PC-9 (cell line): ENCODE results near the gene MTHFD1L. TPM values are rescaled to one million over a fixed set of nuclear protein-coding genes. Genes with fewer than 3 reads are reported as not detected.

Experiments used
- BruUV-seq: library from RNA; stranded (reverse); fragments of 400-500 nt; replicated peaks from 2 replicates; lab custom pipeline; 2021; lab: Mats Ljungman, UMichigan
- CTCF ChIA-PET: fragments of 300-600 bp; sonication (Branson Sonifier 250); formaldehyde crosslinking; loops from one replicate; lab custom pipeline; 2022; ENCODE audit warnings: antibody characterized with exemption; lab: Charles Lee
- POLR2A ChIA-PET: fragments of 300-600 bp; sonication (Branson Sonifier 250); formaldehyde crosslinking; loops from one replicate; lab custom pipeline; 2022; ENCODE audit warnings: antibody characterized with exemption; ENCODE audit not compliant: unreplicated experiment; lab: Charles Lee
- DNase-seq, 2 experiments: peaks; one replicate each; pipeline versions ENCODE4 v3.0.0 to v3.0.0-alpha.2; 2015 to 2022; ENCODE audit warnings: mixed read lengths in 1 of 2
- H2AFZ ChIP-seq: fragments of 200-600 bp; sonication (generic); 2 replicates; pipeline ENCODE4 v1.8.1; 2017; ENCODE audit warnings: antibody characterized with exemption
- H3F3A ChIP-seq: fragments of 200-600 bp; sonication (generic); 2 replicates; pipeline ENCODE4 v1.8.1; 2017; ENCODE audit warnings: antibody characterized with exemption, mild to moderate bottlenecking, low read depth; ENCODE audit not compliant: insufficient read depth
- H3K27ac ChIP-seq: fragments of 200-600 bp; sonication (generic); 2 replicates; pipeline ENCODE4 v1.6.1; 2016; ENCODE audit warnings: mixed run types
- H3K27me3 ChIP-seq: fragments of 200-600 bp; sonication (generic); 2 replicates; pipeline ENCODE4 v1.6.1; 2016; ENCODE audit warnings: low read depth, mixed run types; ENCODE audit not compliant: insufficient read depth
- H3K36me3 ChIP-seq: fragments of 200-600 bp; sonication (generic); 2 replicates; pipeline ENCODE4 v1.6.1; 2016; ENCODE audit warnings: low read depth, mixed run types
- H3K4me1 ChIP-seq: fragments of 200-600 bp; sonication (generic); replicated peaks from 2 replicates; pipeline ENCODE4 v1.6.1; 2016; ENCODE audit warnings: mixed run types; ENCODE audit not compliant: insufficient read depth
- H3K4me2 ChIP-seq: fragments of 200-600 bp; sonication (generic); 2 replicates; pipeline ENCODE4 v1.6.1; 2017; ENCODE audit warnings: mixed run types
- H3K4me3 ChIP-seq: fragments of 200-600 bp; sonication (generic); 2 replicates; pipeline ENCODE4 v1.6.1; 2016; ENCODE audit warnings: mixed run types
- H3K79me2 ChIP-seq: fragments of 200-600 bp; sonication (generic); 2 replicates; pipeline ENCODE4 v1.6.1; 2017; ENCODE audit warnings: low read depth, mixed run types
- H3K9me2 ChIP-seq: fragments of 200-600 bp; sonication (generic); 2 replicates; pipeline ENCODE4 v1.8.1; 2017; ENCODE audit warnings: mild to moderate bottlenecking; ENCODE audit not compliant: insufficient read depth
- H3K9me3 ChIP-seq: fragments of 200-600 bp; sonication (generic); 2 replicates; pipeline ENCODE4 v1.8.1; 2016; ENCODE audit warnings: low read depth; ENCODE audit not compliant: insufficient read depth
- H4K20me1 ChIP-seq: fragments of 200-600 bp; sonication (generic); 2 replicates; pipeline ENCODE4 v1.8.1; 2017; ENCODE audit not compliant: insufficient read depth
- EZH2 ChIP-seq: fragments of 200-600 bp; sonication (generic); IDR thresholded peaks from 2 replicates; pipeline ENCODE4 v1.8.0; 2017; ENCODE audit warnings: antibody characterized with exemption, low read depth
- intact Hi-C: fragments of 100-400 bp; cut with micrococcal nuclease; formaldehyde crosslinking; loops from one replicate; pipeline ENCODE4 v1.10.0; 2022; ENCODE audit not compliant: unreplicated experiment
- total RNA-seq: library from RNA; stranded (reverse); gene quantifications from 2 replicates; pipeline ENCODE4 v1.2.3, GENCODE V29; 2021
- TF ChIP-seq, protein P1 (sequence below): fragments of 200-600 bp; sonication (generic); conservative IDR thresholded peaks from 2 replicates; pipeline ENCODE4 v1.6.1; 2017; ENCODE audit warnings: mixed run types, antibody characterized with exemption, mild to moderate bottlenecking, moderate library complexity

The MTHFD1L gene
- total RNA-seq, 1 experiment from 2014 or later: 53.3 TPM

GRCh38 chr6:150967910-150968309 lies 102.4 kb downstream of the MTHFD1L start:
- Histone ChIP-seq H3F3A (no peaks in the 10 kb centered on the region), H3K4me1 (no peaks in the 10 kb centered on the region), H3K36me3 (peaks cover 20% of the 10 kb centered on the region; the same call in 1 of the 2 replicates), H3K27ac (no peak overlapping the region), H3K9me3 (no peaks in the 10 kb centered on the region), H4K20me1 (no peaks in the 10 kb centered on the region), H3K9me2 (no peaks in the 10 kb centered on the region), H2AFZ (no peak overlapping the region), H3K79me2 (no peaks in the 10 kb centered on the region), H3K4me3 (no peak overlapping the region), H3K27me3 (no peaks in the 10 kb centered on the region), H3K4me2 (no peak overlapping the region)
- CTCF ChIA-PET: no interaction called here
- BruUV-seq: no TSS peak
- intact Hi-C loops: no loop called here
- POLR2A ChIA-PET: no interaction called here
- no peak for DNase-seq
- TF ChIP-seq EZH2: no peak
- TF ChIP-seq, protein P1, sequence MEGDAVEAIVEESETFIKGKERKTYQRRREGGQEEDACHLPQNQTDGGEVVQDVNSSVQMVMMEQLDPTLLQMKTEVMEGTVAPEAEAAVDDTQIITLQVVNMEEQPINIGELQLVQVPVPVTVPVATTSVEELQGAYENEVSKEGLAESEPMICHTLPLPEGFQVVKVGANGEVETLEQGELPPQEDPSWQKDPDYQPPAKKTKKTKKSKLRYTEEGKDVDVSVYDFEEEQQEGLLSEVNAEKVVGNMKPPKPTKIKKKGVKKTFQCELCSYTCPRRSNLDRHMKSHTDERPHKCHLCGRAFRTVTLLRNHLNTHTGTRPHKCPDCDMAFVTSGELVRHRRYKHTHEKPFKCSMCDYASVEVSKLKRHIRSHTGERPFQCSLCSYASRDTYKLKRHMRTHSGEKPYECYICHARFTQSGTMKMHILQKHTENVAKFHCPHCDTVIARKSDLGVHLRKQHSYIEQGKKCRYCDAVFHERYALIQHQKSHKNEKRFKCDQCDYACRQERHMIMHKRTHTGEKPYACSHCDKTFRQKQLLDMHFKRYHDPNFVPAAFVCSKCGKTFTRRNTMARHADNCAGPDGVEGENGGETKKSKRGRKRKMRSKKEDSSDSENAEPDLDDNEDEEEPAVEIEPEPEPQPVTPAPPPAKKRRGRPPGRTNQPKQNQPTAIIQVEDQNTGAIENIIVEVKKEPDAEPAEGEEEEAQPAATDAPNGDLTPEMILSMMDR: no peak

GRCh38 chr6:150969901-150970300 lies 104.4 kb downstream of the MTHFD1L start:
- ChIA-PET POLR2A (no interaction called here), CTCF (no interaction called here)
- BruUV-seq: no TSS peak
- no peaks in the 10 kb centered on the region for H4K20me1 ChIP-seq
- no peak overlapping the region for H3K4me3 ChIP-seq
- H3K4me2 ChIP-seq: no peak overlapping the region
- no peak for TF ChIP-seq EZH2
- TF ChIP-seq, protein P1: no peak
- no peak for DNase-seq
- no peaks in the 10 kb centered on the region for H3K9me3 ChIP-seq
- H3K4me1 ChIP-seq: no peaks in the 10 kb centered on the region
- H3F3A ChIP-seq: no peaks in the 10 kb centered on the region
- no peaks in the 10 kb centered on the region for H3K27me3 ChIP-seq
- no peaks in the 10 kb centered on the region for H3K79me2 ChIP-seq
- intact Hi-C loops: no loop called here
- H3K27ac ChIP-seq: no peak overlapping the region
- H3K9me2 ChIP-seq: no peaks in the 10 kb centered on the region
- peaks cover 19% of the 10 kb centered on the region; the same call in 1 of the 2 replicates for H3K36me3 ChIP-seq
- no peak overlapping the region for H2AFZ ChIP-seq

- H3K9me3 ChIP-seq: no peaks in the 10 kb centered on the region
- no peak overlapping the region for H3K4me2 ChIP-seq
- H3K9me2 ChIP-seq: no peaks in the 10 kb centered on the region
- H4K20me1 ChIP-seq: no peaks in the 10 kb centered on the region
- H3K27me3 ChIP-seq: no peaks in the 10 kb centered on the region
- TF ChIP-seq EZH2: no peak
- TF ChIP-seq, protein P1: no peak
- H3F3A ChIP-seq: no peaks in the 10 kb centered on the region
- no peak overlapping the region for H3K27ac ChIP-seq
- ChIA-PET POLR2A (interaction anchor here (0.6 kb wide), 1 partner anchor 207 kb away, joined by 3 read pairs; no protein-coding TSS in a partner anchor), CTCF (no interaction called here)
- no peak overlapping the region for H2AFZ ChIP-seq
- no peaks in the 10 kb centered on the region for H3K79me2 ChIP-seq
- H3K4me3 ChIP-seq: no peak overlapping the region
- no peaks in the 10 kb centered on the region for H3K4me1 ChIP-seq
- intact Hi-C loops: no loop called here
- BruUV-seq: no TSS peak
- no peak for DNase-seq
- H3K36me3 ChIP-seq: peaks cover 19% of the 10 kb centered on the region; the same call in 1 of the 2 replicates
Observed at GRCh38 chr6:150971219-150971618, 105.7 kb downstream of the MTHFD1L start.
